Activated naive CD4-positive, alpha-beta T cell treated with anti-CD3 and anti-CD28 coated beads, Interleukin-2, amount 10 ng/mL, durations not matched to agents 7 days and 5 days (primary cell): ENCODE measurements around the gene ADGRG1.

ENCODE experiments used
- CTCF ChIA-PET: fragments of 350-600 bp; sonication (Branson Sonifier 250); formaldehyde crosslinking; loops from one replicate; lab custom pipeline; 2021; ENCODE audit warnings: antibody characterized with exemption; lab: Charles Lee
- DNase-seq: peaks from one replicate; pipeline ENCODE4 v3.0.0-alpha.2; 2020
- H3K27ac Mint-ChIP-seq: one replicate; pipeline ENCODE4 v1.8.0; 2021; ENCODE audit warnings: mild to moderate bottlenecking, moderate library complexity, mixed read lengths
- H3K27me3 Mint-ChIP-seq: one replicate; pipeline ENCODE4 v1.8.0; 2021; ENCODE audit warnings: mild to moderate bottlenecking, mixed read lengths
- H3K36me3 Mint-ChIP-seq: one replicate; pipeline ENCODE4 v1.8.0; 2021; ENCODE audit warnings: mixed read lengths
- H3K4me1 Mint-ChIP-seq: one replicate; pipeline ENCODE4 v1.8.0; 2021; ENCODE audit warnings: mixed read lengths
- H3K4me3 Mint-ChIP-seq: one replicate; pipeline ENCODE4 v1.8.0; 2021; ENCODE audit warnings: mild to moderate bottlenecking, moderate library complexity, mixed read lengths
- H3K9me3 Mint-ChIP-seq: one replicate; pipeline ENCODE4 v1.8.0; 2021; ENCODE audit warnings: mixed read lengths

The ADGRG1 gene

GRCh38 chr16:57681950-57682728 is 53.7 kb downstream of the ADGRG1 start:
- Mint-ChIP-seq H3K27ac (no peak overlapping the region), H3K36me3 (no peaks in the 10 kb centered on the region), H3K4me1 (peaks cover 9% of the 10 kb centered on the region), H3K4me3 (no peak overlapping the region), H3K27me3 (peaks cover 27% of the 10 kb centered on the region), H3K9me3 (no peaks in the 10 kb centered on the region)
- CTCF ChIA-PET: interaction anchor here (1.4 kb wide), 1 partner anchor 105 kb away, joined by 4 read pairs; no protein-coding TSS in a partner anchor
- DNase-seq: no peak

- DNase-seq: no peak
- H3K27ac Mint-ChIP-seq: no peak overlapping the region
- no peaks in the 10 kb centered on the region for H3K9me3 Mint-ChIP-seq
- H3K27me3 Mint-ChIP-seq: peaks cover 21% of the 10 kb centered on the region
- H3K36me3 Mint-ChIP-seq: no peaks in the 10 kb centered on the region
- peaks cover 12% of the 10 kb centered on the region for H3K4me1 Mint-ChIP-seq
- H3K4me3 Mint-ChIP-seq: no peak overlapping the region
- CTCF ChIA-PET: no interaction called here
Observed at GRCh38 chr16:57682809-57683635, 54.6 kb downstream of the ADGRG1 start.

DNA sequence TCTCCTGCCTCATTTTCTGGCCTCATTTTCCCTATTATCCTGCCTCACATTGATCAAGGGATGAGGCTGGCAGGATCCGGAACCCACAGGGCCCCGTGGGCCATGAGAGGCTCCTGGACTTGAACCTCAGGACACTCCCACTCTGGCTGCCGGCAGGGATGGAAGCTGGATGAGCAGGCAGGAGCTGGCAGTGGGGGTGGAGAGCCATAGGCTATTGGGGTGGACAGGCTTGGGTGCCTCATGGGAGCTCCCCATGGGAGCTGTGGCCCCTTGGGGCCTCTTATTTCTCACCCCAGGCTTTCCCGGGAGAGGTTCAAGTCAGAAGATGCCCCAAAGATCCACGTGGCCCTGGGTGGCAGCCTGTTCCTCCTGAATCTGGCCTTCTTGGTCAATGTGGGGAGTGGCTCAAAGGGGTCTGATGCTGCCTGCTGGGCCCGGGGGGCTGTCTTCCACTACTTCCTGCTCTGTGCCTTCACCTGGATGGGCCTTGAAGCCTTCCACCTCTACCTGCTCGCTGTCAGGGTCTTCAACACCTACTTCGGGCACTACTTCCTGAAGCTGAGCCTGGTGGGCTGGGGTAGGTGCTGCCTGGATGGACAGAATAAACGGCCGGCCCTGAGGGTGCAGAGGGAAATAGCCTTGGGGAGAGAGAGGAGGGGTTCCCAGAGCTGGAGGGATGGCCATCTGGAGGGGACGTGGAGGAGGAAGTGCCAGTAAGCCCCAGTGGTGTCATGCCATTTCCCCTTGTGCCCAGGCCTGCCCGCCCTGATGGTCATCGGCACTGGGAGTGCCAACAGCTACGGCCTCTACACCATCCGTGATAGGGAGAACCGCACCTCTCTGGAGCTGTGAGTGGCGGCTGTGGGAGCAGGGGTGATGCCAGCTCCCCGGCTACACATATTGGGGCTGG is 55.5 kb downstream of the ADGRG1 start:
- Mint-ChIP-seq H3K4me3 (no peak overlapping the region), H3K27ac (no peak overlapping the region), H3K9me3 (no peaks in the 10 kb centered on the region), H3K27me3 (peaks cover 16% of the 10 kb centered on the region), H3K4me1 (peaks cover 17% of the 10 kb centered on the region), H3K36me3 (no peaks in the 10 kb centered on the region)
- CTCF ChIA-PET: no interaction called here
- DNase-seq: no peak

DNA sequence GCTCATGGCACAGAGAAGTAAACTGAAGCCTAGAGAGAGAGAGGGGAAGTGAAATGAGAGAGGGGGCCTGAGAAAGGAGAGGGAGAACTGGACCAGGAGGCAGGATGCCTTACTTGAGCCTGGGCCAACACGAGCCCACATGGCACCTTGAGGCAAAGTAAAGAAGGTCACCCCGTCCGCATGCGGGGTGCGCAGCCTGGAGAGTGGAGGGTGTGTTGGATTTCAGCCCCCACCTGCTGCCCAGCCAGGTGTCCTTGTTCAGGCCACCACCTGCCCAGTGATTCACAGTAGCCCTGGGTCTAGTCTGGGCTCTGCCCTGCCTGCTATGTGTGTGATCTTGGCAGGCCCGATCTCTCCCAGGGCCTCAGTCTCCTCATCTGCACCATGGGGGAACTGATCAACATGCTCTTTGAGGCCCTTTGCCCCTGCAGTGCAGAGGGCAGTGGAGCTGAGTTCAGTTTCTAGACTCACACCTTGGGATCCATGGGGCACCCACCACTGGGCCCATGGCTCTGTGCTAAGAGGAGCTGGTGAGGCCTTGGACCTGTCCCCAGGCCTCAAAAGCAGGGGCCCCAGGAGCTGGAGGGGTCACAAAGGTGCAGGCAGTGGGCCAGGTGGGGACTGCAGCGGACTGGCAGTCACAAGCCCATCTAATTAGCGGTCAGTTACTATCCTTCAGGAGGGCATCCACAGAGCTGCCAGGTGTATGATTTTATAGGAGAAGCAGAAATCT is 56.4 kb downstream of the ADGRG1 start:
- H3K4me3 Mint-ChIP-seq: no peak overlapping the region
- no peak for DNase-seq
- H3K4me1 Mint-ChIP-seq: peaks cover 21% of the 10 kb centered on the region
- H3K36me3 Mint-ChIP-seq: no peaks in the 10 kb centered on the region
- CTCF ChIA-PET: interaction anchor here (0.8 kb wide), 1 partner anchor 94 kb away, joined by 5 read pairs; no protein-coding TSS in a partner anchor
- H3K27ac Mint-ChIP-seq: no peak overlapping the region
- peaks cover 13% of the 10 kb centered on the region for H3K27me3 Mint-ChIP-seq
- no peaks in the 10 kb centered on the region for H3K9me3 Mint-ChIP-seq

- no peak overlapping the region for H3K27ac Mint-ChIP-seq
- H3K4me3 Mint-ChIP-seq: no peak overlapping the region
- CTCF ChIA-PET: interaction anchor here (0.8 kb wide), 1 partner anchor 95 kb away, joined by 5 read pairs; no protein-coding TSS in a partner anchor
- peaks cover 25% of the 10 kb centered on the region for H3K4me1 Mint-ChIP-seq
- no peaks in the 10 kb centered on the region for H3K9me3 Mint-ChIP-seq
- peaks cover 9% of the 10 kb centered on the region for H3K27me3 Mint-ChIP-seq
- H3K36me3 Mint-ChIP-seq: no peaks in the 10 kb centered on the region
- DNase-seq: no peak
Observed at GRCh38 chr16:57685633-57686032, 57.2 kb downstream of the ADGRG1 start.

- Mint-ChIP-seq H3K36me3 (no peaks in the 10 kb centered on the region), H3K9me3 (no peaks in the 10 kb centered on the region), H3K4me1 (peaks cover 34% of the 10 kb centered on the region), H3K27me3 (peaks cover 18% of the 10 kb centered on the region), H3K4me3 (no peak overlapping the region), H3K27ac (no peak overlapping the region)
- no peak for DNase-seq
- CTCF ChIA-PET: no interaction called here
Observed at GRCh38 chr16:57686577-57686976, 58.1 kb downstream of the ADGRG1 start.

DNA sequence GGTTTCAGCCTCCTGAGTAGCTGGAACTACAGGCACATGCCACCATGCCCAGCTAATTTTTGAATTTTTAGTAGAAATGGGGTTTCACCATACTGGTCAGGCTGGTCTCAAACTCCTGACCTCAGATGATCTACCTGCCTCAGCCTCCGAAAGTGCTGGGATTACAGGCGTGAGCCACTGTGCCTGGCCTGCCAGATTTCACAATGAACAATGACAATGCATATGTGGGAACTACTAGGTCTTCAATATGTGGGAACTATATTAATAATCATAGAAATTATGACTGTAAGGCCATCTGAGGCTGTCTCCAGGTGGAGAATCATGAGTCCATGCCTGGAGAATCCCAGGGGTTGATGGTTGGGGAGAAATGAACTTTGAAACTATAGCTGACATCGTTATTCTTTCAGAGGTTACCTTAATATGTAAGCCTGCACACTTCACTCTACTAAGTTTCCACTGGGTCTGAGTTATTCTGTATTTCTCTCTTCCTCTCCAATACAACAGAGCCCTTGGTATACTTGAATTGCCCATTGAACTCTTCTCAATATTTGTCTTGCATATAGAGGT is 59.0 kb downstream of the ADGRG1 start:
- H3K27ac Mint-ChIP-seq: no peak overlapping the region
- H3K9me3 Mint-ChIP-seq: no peaks in the 10 kb centered on the region
- no peaks in the 10 kb centered on the region for H3K36me3 Mint-ChIP-seq
- peaks cover 21% of the 10 kb centered on the region for H3K27me3 Mint-ChIP-seq
- CTCF ChIA-PET: no interaction called here
- H3K4me1 Mint-ChIP-seq: peaks cover 38% of the 10 kb centered on the region
- no peak for DNase-seq
- no peak overlapping the region for H3K4me3 Mint-ChIP-seq

- DNase-seq: no peak
- Mint-ChIP-seq H3K9me3 (no peaks in the 10 kb centered on the region), H3K36me3 (no peaks in the 10 kb centered on the region), H3K4me1 (peaks cover 38% of the 10 kb centered on the region), H3K4me3 (no peak overlapping the region), H3K27ac (peak overlapping the region; percentile 12), H3K27me3 (peaks cover 26% of the 10 kb centered on the region)
- CTCF ChIA-PET: no interaction called here
Observed at GRCh38 chr16:57688487-57688986, 60.1 kb downstream of the ADGRG1 start.

GRCh38 chr16:57688987-57689761 is 60.7 kb downstream of the ADGRG1 start:
- CTCF ChIA-PET: interaction anchor here (0.9 to 1.6 kb wide), 3 partner anchors 9 to 47 kb away, joined by 3 to 5 read pairs (median 5); partner anchors contain the start of gene ADGRG3
- Mint-ChIP-seq H3K27me3 (peaks cover 26% of the 10 kb centered on the region), H3K9me3 (no peaks in the 10 kb centered on the region), H3K36me3 (no peaks in the 10 kb centered on the region), H3K27ac (peak overlapping the region; percentile 90), H3K4me3 (peak overlapping the region; percentile 40), H3K4me1 (peaks cover 38% of the 10 kb centered on the region)
- no peak for DNase-seq

DNA sequence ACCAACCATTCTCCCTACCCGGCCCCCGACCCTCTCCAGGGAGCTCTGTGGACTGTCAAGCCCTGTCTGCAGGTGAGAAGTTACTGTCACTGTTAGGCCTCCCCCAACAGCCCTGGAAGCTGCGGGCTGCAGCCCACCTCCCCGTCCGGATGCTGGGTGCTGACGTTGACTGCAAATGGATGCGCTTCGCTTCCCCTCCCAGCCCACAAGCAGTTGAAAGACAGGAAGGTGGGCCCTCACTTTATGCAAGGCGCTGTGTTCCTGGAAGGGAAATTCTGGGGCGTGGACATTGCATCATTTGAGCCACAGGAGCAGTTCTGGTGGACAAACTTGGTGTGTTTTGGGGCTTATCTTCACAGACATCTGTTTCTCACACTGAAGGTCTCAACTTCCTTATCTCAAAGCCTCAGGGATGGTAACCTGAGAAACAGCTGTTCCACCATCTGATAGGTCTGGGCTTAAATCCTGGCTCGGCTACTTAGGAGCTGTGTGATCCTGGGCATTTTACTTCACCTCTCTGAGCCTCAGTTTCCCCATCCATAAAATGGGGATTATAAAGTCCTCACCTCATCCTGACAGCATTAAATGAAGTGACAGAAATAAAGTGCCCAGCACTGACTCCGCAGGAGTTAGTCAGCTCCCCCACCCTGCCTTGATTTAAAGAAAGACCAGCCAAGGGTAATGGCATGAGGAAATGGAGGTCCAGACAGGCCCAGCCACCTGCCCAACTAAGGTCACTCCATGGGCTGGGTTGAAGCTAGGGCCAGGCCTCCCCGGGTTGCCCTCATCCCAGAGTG is 61.5 kb downstream of the ADGRG1 start:
- CTCF ChIA-PET: interaction anchor here (0.7 to 1.6 kb wide), 5 partner anchors 10 to 114 kb away, joined by 3 to 5 read pairs (median 3); partner anchors contain the start of gene ADGRG3
- Mint-ChIP-seq H3K27me3 (peaks cover 31% of the 10 kb centered on the region), H3K4me1 (peaks cover 44% of the 10 kb centered on the region), H3K27ac (peak overlapping the region; percentile 90), H3K9me3 (no peaks in the 10 kb centered on the region), H3K4me3 (peak overlapping the region; percentile 22), H3K36me3 (no peaks in the 10 kb centered on the region)
- peak; percentile 73 for DNase-seq

DNA sequence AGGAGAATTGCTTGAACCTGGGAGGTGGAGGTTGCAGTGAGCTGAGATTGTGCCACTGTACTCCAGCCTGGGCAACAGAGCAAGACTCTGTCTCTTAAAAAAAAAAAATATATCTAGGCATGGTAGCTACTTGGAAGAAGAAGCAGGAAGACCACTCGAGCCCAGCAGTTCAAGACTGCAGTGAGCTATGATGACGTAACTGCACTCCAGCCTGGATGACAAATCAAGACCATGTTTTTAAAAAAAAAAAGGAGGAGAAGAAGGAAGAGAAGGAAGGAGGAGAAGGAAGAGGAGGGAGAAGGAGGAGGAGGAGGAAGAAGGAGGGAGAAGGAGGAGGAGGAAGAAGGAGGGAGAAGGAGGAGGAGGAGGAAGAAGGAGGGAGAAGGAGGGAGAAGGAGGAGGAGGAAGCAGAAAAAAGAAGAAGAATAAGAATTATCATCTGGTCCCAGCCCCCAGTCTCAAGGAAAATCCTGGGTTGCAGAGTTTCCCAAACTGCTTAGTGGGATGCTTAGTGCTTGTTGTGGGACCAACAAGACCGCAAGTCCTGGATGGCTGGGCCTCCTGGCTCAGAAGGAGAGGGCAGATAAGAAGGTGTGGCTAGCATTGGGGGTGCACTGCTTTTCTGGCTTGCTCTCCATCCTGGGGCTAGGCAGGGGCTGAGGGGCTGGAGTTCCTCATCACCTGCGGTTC is 62.5 kb downstream of the ADGRG1 start:
- peaks cover 44% of the 10 kb centered on the region for H3K4me1 Mint-ChIP-seq
- peak overlapping the region; percentile 25 for H3K27ac Mint-ChIP-seq
- H3K36me3 Mint-ChIP-seq: no peaks in the 10 kb centered on the region
- H3K27me3 Mint-ChIP-seq: peaks cover 32% of the 10 kb centered on the region
- H3K9me3 Mint-ChIP-seq: no peaks in the 10 kb centered on the region
- no peak overlapping the region for H3K4me3 Mint-ChIP-seq
- DNase-seq: no peak
- CTCF ChIA-PET: interaction anchor here (1.3 to 1.6 kb wide), 3 partner anchors 10 to 115 kb away, joined by 3 to 5 read pairs (median 5); partner anchors contain the start of gene ADGRG3
